HTR-8/SVneo (cell line): ENCODE data around the gene EGR4.
"Not testable (repeated sequence)": the region's sequence is repeated elsewhere in the genome, so short reads cannot be mapped to it uniquely, and the experiment has no call there.

ENCODE experiments used
- DNase-seq: peaks from one replicate; pipeline ENCODE4 v3.0.0; 2011; ENCODE audit warnings: low spot score, mixed read lengths; ENCODE audit not compliant: insufficient read length
- FAIRE-seq: peaks from 2 replicates; lab custom pipeline; 2011; peaks lifted over from hg19 to GRCh38; lab: Jason Lieb, UNC

EGR4 gene

DNA sequence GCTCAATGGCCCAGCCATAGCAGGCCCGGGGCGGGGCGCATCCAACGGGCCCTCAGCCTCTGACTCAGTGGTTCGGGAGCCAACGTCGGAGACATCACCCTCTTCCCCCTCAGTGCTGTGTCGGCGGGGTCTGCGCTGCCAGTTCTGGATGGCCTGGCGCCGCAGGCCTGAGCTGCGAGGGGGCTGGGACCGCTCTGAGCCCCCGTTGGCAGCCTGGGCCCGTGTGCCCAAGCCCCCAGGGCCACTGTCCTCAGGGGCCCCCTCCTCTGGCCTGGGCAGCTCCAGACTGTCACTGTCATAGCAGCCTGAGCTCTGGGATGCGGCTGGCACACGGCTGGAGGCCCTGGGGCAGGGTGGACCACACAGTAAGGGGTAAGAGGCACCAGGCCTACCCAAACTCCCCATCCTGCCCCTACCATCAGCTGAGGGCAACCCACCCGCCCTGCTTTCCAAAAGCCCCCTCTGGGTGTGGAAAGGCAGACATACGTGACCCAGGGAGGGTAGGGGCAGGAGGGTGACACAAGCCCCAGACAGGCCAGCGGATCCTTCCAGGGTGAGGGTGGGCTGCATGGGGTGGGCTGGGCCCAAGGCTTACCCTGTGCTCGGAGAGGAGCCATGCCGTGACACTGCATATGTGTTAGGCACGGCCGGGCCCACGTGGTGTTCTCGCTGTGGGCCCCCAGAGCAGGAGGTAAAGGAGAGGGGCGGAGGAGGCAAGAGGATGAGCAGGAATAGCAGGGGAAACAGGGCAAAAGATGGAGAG is 27.9 kb downstream of the EGR4 start:
- DNase-seq (no peak), FAIRE-seq (no peak)

DNA sequence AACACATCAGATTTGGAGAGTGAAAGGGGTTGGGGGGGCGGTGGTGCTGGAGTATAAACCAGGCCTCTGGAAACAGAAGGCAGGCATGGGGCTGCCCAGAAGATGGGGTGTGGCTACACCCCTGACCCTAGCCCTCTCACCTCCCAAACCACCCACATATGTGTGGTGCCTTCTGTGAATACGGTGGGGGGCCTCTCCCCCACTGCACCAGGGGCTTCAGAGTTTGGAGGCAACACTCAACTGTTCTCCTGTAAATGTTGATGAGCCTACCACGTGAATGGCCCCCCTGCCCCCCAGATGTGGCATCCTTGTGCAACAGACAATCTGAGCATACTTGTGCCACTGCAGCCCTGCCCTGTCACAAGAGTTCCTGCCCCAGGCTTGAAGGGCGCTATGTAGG is 28.6 kb downstream of the EGR4 start:
- FAIRE-seq = no peak
- no peak for DNase-seq

DNA sequence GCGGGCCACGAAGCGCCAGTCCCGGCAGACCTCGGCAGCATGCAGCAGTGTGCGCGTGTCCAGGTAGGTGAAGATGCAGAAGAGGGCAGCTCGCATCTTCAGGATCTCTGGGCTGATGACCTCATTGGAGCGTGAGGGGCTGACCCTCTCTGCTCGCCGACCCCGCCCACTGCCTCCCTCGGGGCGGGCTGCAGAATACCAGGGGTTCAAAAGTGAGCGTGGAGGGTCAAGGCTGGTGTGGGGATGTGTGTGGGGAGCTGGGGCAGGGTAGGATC is 29.1 kb downstream of the EGR4 start:
- DNase-seq = no peak
- FAIRE-seq = no peak

DNA sequence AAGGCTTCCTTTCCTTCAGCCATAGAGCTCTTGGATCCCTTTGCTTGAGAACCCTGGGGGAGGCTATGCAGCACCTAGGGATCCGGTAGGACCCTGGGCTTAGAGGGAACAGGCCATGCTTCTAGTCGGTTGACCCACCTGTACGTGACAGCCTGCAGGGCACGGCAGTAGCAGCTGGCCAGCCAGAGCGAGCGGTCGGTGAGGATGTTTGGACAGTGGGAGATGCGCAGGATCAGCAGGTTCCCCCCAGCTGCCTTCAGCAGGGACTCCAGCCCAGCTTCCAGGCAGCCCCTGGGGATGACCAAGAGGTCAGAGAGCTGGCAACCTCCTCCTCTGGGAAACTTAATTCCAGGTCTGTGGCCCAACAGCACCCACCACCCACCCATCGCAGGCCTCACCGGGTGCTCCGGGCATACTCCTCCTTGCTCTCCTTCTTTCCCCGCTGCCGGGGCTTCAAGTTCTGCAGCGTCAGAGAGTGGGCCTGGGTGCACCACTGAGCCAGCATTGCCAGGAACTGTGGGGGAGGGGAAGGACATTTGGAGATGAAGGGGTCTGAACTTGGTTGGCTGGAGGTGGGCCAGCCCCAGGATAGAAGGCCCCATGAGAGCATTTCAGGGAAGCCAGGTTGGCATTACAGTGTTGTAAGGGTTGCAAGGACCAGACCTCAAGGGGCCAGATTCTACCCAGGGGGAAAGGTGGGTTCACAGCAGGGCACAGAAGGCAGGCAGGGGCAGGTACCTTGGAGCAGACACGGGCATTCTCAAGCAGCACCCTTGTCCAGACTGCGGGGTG is 29.6 kb downstream of the EGR4 start:
- FAIRE-seq = no peak

DNA sequence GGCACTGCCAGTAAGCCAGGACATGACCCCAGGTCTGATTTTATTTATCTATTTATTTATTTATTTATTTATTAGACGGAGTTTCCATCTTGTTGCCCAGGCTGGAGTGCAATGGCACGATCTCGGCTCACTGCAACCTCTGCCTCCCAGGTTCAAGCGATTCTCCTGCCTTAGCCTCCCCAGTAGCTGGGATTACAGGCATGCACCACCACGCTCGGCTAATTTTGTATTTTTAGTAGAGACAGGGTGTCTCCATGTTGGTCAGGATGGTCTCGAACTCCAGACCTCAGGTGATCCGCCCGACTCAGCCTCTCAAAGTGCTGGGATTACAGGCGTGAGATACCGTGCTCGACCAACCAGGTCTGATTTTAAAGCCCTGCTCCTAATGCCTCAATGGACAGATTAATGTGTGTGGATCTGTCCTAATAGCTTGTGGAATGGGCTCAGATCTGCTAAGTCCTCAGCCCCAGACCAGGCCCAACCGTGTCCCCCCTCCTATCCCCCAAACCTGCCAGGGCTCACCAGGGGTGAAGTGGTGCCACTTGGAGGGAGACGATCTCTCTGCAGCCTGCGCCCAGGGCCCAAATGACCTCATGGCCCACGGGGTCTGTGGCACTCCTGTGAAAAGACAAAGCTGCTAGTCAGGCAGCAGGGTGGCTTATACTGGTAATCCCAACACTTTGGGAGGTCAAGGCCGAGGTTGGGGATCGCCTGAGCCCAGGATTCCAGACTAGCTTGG is 30.5 kb downstream of the EGR4 start:
- FAIRE-seq, DNase-seq: not testable (repeated sequence)

More for the DNA sequence above, 29.6 kb downstream of the EGR4 start:
- no peak for DNase-seq

DNA sequence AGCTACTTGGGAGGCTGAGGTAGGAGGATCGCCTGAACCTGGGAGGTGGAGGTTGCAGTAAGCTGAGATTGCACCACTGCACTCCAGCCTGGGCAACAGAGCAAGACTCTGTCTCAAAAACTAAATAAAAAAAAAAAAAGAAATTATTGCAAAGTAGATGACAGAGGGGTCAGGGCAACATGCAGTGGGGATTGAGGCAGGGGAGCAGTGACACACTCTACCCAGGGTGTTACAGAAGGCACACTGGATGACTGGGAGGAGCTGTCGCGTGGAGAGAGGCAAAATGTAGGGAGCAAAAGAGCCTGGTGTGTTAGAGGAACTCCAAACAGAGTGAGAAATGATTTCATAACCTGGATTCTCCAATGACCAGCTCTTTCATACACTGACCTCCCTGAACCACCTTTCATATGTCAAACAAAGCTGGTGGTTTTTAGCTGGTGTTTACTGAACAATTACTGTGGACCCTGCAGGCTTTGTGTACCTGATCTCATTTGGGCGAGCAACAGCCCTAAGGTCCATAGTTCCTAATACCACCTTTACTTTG is 31.2 kb downstream of the EGR4 start:
- DNase-seq = no peak
- no peak for FAIRE-seq

DNA sequence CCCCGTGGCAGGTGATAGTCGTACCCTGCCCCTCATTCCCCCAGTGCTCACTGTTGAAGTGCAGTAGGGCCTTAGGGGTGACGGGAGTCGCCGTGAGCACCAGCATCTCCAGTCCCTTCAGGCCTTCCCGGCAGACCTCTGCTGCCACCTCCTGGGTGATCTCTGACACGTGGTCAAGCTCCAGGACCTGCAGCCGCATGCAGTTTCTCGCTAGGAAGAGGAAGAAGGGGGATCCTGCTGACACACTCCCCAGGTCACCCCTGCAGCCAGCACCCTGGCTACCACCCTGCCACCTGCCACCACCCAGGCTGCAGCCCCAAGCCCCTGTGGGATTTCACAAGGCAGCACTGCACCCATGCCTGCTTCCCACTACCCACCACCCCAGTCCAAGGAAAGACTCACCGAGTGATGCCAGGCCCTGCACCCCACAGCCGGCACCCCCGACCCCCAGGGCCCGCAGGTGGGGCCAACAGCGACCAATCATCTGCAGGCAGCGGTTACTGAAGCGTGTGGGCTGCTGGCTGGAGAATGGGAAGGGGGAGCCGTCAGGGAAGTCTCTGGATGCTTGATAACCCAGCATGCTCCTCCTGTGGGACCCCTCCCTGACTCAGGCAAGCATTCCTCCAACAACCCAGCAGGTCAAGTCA is 32.9 kb downstream of the EGR4 start:
- FAIRE-seq = peak; percentile 13
- peak; percentile 78 for DNase-seq

DNA sequence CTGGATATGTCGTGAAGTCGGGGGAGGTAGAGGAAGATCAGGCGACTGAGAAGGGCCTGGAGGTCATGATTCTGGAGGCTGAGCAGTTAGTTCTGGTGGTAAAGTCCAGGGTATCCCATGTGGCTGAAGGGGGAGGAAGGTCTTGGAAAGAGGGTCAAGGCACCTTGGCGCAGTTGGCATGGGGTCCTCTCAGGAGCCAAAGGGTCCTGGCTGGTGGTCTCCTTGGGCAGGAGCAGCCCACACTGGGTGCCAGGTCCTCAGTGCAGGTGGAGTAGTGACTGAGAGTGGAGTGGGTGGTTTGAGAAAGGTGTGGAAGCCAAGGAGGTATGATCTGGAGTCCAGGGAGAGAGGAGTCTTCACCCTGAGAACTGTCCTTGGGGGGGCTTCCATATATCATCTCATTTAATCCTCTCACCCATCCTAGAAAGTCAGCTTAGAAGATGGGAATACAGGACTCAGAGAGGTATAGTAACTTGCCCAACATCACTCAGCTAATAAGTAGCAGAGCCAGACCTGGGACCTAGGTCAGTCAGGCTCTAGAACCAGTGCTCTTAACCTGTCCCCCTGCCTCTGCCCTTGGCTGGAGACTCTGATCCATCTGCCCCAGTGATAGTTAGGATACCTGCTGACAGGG is 33.5 kb downstream of the EGR4 start:
- FAIRE-seq (peak; percentile 28), DNase-seq (no peak)

DNA sequence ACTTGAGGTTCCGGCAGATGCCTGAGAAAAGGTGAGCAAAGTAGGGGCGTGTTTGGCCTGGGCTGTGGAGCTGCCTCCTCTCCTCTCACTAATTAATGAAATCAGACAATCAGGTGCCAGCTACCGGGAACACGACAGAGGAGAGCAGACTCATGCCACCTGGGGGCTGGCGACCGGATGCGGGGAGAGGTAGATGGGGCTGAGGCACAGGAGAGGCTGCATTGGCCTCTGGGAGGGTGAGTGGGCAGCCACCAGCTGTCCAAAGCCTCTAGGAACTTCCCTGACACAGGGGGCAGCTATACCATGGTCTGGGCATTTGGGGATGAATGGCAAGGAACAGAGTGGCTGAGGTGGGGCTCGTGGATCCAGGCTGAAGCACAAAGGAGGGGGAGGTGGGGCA is 34.1 kb downstream of the EGR4 start:
- no peak for FAIRE-seq
- DNase-seq = no peak

DNA sequence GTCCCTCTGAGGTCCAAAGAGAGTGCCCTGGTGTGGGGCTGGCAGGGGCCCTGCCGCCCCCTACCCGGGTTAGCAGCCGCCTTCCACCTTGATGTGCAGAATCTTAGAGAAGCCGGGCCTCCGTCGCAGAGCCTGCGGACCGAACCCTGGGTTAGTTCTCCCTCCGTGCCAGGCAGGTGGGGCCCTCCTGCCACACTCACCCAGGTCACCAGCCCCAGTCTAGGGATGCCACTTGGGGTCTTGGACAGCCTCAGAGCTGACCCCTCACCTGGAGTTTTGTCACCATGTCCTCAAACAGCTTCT is 34.5 kb downstream of the EGR4 start:
- FAIRE-seq (no peak), DNase-seq (no peak)

DNA sequence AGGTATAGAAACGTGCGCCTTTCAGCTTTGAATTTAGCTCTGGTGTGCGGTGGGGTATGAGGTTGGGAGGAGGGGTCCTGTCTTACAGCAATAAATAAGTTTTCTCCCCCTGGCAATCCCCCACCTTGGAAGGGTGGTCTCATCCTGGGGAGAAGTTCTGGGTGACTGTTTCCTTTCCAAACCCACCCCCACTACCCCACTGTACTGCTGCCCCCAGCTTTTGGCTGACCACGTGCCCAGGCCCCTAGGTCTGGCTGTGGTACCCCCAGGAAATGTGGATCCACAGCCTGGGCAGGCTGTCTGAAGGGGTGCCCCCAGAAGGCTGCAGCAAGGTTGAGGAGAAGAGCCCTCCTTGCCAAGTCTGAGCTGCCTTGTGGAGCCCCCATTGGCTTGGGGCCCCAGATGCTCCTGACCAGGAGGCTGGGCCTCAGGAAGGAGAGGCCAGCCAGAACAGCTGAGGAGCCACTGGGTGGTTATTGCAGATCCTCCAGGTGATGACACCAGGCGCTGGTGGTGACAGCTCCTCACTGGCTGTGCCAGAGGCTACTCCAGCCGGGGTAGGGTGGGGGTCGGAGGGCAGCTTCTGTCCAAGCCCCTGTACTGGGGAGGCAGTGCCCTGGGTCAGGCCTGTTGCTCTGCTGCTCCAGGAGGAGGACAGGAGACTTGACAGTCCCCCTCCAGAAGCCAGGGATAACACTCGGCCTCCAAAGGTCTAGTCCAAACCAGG is 35.0 kb downstream of the EGR4 start:
- FAIRE-seq = no peak
- DNase-seq = no peak

DNA sequence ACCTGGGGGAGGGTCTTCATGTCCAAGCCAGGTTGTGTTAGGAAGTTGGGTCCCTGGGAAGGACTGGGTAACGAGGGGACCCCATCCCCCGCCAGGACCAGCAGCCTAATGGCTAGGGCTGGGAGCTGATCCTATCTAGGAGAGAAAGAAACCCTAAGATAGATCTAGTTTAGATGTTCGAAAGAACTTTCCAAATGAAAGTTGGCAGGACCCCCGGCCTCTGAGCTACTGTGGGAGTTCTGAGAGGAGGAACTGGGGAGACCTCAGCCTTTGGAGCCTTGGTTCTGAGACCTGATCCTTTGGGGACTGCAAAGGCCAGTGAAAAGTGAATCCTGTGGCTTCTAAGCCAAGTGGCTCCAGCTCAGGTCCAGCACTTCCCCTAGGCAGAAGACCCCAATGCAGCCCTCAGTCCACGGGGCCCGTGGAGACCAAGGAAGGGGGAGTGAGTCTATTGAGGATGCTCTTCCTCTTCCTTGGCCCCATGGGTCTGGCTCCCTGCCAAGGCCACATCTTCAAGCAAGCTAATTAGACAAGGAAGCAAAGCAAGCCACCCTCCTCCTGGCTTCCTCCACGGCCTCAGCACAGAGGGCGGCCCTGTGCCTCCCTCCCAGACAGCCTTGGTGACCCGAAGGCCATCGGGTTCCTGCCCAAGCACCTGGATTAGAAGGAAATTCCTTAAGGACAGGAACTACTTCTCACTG is 35.8 kb downstream of the EGR4 start:
- FAIRE-seq = no peak
- no peak for DNase-seq

DNA sequence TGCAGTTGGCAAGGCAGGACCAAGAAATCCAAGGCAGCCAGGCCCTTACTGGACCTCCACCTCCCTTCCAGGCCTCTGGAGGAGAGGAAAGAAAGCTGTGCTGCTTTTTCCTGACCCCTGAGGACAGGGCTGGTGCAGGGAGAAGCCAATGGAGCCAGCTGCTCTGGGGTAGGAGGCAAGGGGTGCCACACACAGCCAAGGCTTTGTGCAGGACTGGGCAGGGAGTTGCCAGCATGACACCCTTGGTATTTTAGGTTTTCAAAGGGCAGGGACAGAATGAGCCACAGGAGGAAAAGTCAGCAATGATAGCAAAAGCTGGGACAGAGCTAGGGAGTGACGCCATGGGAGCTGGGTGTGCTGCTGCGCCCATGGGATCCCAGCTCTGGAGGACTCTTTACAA is 36.3 kb downstream of the EGR4 start:
- FAIRE-seq = no peak

DNA sequence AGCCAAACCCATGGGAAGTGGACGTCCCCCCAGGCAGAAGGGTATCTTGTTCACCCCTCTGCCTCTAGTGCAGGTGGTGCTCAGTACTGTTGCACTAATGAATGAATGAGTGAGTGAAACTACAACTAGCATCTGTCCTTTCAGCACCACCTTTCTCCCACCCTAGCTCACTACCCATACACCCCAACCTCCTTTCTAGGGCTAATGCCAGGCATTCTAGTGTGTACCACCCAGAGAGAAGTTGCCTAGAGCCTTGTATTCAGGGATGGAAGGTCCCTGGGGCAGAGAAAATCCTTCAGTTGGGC is 36.8 kb downstream of the EGR4 start:
- FAIRE-seq (no peak), DNase-seq (no peak)

More for the DNA sequence above, 36.3 kb downstream of the EGR4 start:
- no peak for DNase-seq

DNA sequence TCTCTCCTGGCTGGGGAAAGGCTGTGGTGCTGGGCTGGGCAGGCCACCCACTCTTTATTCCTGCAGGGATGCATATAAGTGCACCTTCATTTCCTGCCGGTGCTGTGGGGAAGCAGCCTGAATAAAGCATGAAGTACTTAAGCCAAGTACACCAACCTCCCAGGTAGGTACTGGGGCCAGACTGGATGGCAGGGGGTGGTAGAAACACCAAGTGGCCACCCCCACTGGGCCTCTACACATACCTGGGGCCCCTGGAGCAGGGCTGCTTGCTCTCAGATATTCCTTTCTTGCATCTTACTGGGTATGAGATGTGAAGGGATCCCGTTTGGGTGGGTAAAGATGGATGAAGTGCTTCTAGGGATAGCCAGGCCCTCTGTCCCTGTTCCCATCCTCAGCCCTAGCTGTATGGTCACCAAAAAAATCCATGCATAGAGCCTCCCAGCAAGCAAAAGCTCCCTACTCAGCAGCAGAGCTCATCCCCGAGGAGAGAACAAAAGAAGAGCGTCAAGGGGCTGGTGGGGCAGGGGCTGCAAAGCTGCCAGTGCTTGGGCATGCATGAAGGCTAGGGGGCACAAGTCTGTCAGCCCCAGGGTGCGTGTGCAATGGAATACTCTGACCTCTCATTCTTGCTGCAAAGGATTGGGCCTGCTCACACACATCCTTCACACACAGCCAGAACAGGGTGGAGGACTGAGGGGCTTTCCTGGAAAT is 37.3 kb downstream of the EGR4 start:
- DNase-seq (no peak), FAIRE-seq (no peak)

DNA sequence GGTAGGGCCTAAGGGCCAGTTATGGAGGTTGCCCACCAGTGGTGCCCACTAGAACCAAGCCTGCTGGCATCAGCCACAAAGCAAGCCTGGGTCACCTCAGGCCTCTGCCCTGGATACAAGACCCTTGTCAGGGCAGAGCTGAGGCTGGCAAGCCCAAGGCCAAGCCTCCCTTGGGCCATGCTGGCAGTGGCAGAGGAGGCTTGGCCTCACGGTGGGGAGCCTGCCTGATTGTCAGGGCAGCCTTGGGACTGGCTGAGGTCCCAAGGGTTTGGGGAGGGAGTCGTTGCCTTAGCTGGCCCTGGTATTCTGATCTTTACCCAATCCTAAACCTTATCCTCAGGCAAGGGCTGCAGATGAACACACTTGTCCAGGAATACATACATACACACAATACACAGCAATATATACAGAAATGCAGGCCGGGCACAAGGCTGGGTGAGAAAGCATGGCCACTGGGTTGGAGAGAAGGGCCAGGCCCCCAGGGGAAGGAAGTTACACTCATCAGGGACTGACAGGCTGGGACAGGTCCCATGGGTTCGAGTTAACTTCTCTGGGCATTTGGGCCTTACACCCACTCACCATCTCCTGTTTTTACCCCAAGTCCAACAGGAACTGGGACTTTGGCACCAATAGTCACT is 38.2 kb downstream of the EGR4 start:
- DNase-seq (no peak), FAIRE-seq (no peak)

DNA sequence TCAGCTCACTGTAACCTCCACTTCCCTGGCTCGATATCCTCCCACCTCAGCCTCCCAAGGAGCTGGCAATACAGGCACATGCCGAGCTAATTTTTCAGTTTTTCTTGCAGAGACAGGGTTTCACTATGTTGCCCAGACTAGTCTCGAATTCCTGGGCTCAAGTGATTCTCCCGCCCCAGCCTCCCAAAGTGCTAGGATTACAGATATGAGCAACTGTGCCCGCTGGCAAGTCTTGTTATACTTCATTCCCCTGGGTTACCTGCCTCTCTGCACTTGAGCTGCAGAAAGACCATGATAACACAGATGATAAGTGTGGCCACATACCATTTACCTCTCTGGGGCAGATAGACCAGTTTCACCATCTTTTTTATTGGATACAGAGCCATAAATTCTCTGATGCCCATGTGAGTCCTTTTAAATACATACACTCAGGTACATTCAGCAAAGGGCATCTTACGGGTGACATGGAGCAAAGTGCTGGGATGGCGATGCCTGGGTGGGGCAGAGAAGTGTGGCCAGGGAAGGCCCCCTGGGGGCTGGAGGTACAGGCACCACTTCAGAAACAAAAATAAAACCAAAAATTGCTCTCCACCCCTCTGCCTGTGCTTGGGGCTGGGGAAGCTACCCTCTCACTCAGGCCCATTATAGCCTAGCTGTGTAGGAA is 38.9 kb downstream of the EGR4 start:
- DNase-seq = no peak
- FAIRE-seq = no peak

DNA sequence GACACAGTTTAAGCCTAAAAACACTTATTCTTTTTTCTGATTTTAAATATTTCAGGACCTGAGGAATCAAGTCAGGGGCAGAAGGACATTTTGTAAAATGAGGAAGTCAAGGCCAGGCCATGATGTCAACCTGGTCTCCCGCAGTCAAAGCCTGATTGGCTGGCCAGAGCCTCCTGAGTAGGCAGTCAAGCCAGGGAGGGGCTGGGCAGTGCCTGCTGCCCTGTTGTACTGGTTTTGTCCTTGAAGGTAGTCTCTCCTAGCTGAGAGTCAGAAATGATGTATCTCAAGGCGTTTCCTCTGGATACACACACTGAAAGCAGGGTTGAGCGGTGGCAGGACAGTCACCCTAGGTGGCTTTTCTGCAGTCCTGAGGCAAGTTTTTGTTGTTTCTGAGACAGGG is 39.4 kb downstream of the EGR4 start:
- FAIRE-seq = peak; percentile 59

More for the DNA sequence above, 39.4 kb downstream of the EGR4 start:
- DNase-seq = no peak
